SK-N-SH (cell line): ENCODE results near the gene ARID1B. TPM values are rescaled to one million over a fixed set of nuclear protein-coding genes. Genes with fewer than 3 reads are reported as not detected.

ENCODE experiments used
- CTCF ChIA-PET: fragments of 300-600, 350-600 bp; formaldehyde crosslinking; extraction: SDS; loops from one replicate; lab custom pipeline; 2021; lab: Yijun Ruan, JAX
- POLR2A ChIA-PET: fragments of 350-600 bp; sonication (Branson Sonifier 250); formaldehyde crosslinking; extraction: SDS; loops from one replicate; lab custom pipeline; 2020; ENCODE audit warnings: antibody characterized with exemption, inconsistent platforms; lab: Yijun Ruan, JAX
- DNase-seq: peaks from one replicate; pipeline ENCODE4 v3.0.0; 2012
- H2AFZ ChIP-seq: fragments of 200-600 bp; sonication (generic); 2 replicates; pipeline ENCODE4 v1.8.1; 2016; ENCODE audit warnings: antibody characterized with exemption, mild to moderate bottlenecking, low read depth
- H3F3A ChIP-seq: fragments of 200-600 bp; sonication (generic); replicated peaks from 2 replicates; pipeline ENCODE3; 2016; ENCODE audit warnings: antibody characterized with exemption, mild to moderate bottlenecking; ENCODE audit not compliant: insufficient read depth
- H3K27ac ChIP-seq, 2 experiments: fragments of 200-500 bp in 1 of 2; fragments of 200-600 bp in 1 of 2; sonication (Bioruptor generic) in 1 of 2; sonication (generic), shearing (Covaris generic) in 1 of 2; 2 replicates each; pipeline versions ENCODE4 v1.5.1 to v1.6.1; 2014 to 2016; ENCODE audit warnings: low read depth in 2 of 2, inconsistent platforms in 1 of 2, low read length in 1 of 2, mild to moderate bottlenecking in 1 of 2, mixed read lengths in 1 of 2
- H3K27me3 ChIP-seq: fragments of 200-600 bp; sonication (generic), shearing (Covaris generic); 2 replicates; pipeline ENCODE4 v1.6.1; 2016; ENCODE audit warnings: mixed run types; ENCODE audit not compliant: insufficient read depth
- H3K36me3 ChIP-seq, 2 experiments: fragments of 200-500 bp in 1 of 2; fragments of 200-600 bp in 1 of 2; sonication (Bioruptor generic) in 1 of 2; sonication (generic) in 1 of 2; replicated peaks in 1 of 2; 2 replicates each; pipeline versions ENCODE3 to v1.5.1; 2014 to 2016; ENCODE audit warnings: low read length in 1 of 2, mild to moderate bottlenecking in 1 of 2; ENCODE audit not compliant: insufficient read depth in 2 of 2, control insufficient read depth in 1 of 2
- H3K4me1 ChIP-seq, 2 experiments: fragments of 200-500 bp in 1 of 2; fragments of 200-600 bp in 1 of 2; sonication (Bioruptor generic) in 1 of 2; sonication (generic), shearing (Covaris generic) in 1 of 2; 2 replicates each; pipeline versions ENCODE4 v1.5.1 to v1.6.1; 2014 to 2016; ENCODE audit warnings: low read depth in 1 of 2, low read length in 1 of 2, mixed run types in 1 of 2; ENCODE audit not compliant: insufficient read depth in 2 of 2, control insufficient read depth in 1 of 2
- H3K4me2 ChIP-seq: fragments of 200-600 bp; sonication (generic), shearing (Covaris generic); 2 replicates; pipeline ENCODE4 v1.6.1; 2017; ENCODE audit warnings: mixed run types
- H3K4me3 ChIP-seq, 2 experiments: fragments of 200-500 bp in 1 of 2; fragments of 200-600 bp in 1 of 2; sonication (Bioruptor generic) in 1 of 2; sonication (generic), shearing (Covaris generic) in 1 of 2; 2 replicates each; pipeline versions ENCODE4 v1.5.1 to v1.8.1; 2014 to 2016; ENCODE audit warnings: low read depth in 2 of 2, inconsistent platforms in 1 of 2, low read length in 1 of 2, mild to moderate bottlenecking in 1 of 2, mixed read lengths in 1 of 2, moderate library complexity in 1 of 2
- H3K79me2 ChIP-seq: fragments of 200-600 bp; sonication (generic); 2 replicates; pipeline ENCODE4 v1.8.1; 2017; ENCODE audit warnings: mild to moderate bottlenecking; ENCODE audit not compliant: insufficient read depth
- H3K9ac ChIP-seq: fragments of 200-600 bp; sonication (generic); 2 replicates; pipeline ENCODE4 v1.6.1; 2017; ENCODE audit warnings: mixed run types
- H3K9me2 ChIP-seq: fragments of 200-600 bp; sonication (generic); 2 replicates; pipeline ENCODE4 v1.6.1; 2017; ENCODE audit warnings: mixed run types
- H3K9me3 ChIP-seq: fragments of 200-600 bp; sonication (generic); 2 replicates; pipeline ENCODE4 v1.6.1; 2017; ENCODE audit warnings: mixed run types, mild to moderate bottlenecking, moderate library complexity
- H4K20me1 ChIP-seq: fragments of 200-600 bp; sonication (generic); 2 replicates; pipeline ENCODE4 v1.6.1; 2017; ENCODE audit warnings: mild to moderate bottlenecking, mixed run types; ENCODE audit not compliant: insufficient read depth
- CHD2 ChIP-seq: fragments of 150-350 bp; IDR thresholded peaks from 2 replicates; pipeline ENCODE4 v1.6.1; 2018; ENCODE audit warnings: low read length; ENCODE audit not compliant: partially characterized antibody
- EP300 ChIP-seq, 2 experiments: IDR thresholded peaks; 2 replicates each; pipeline versions ENCODE4 v1.4.0 to v1.6.1; 2012; ENCODE audit warnings: borderline replicate concordance in 1 of 2, low read depth in 1 of 2, low read length in 1 of 2
- FOSL2 ChIP-seq: IDR thresholded peaks from 2 replicates; pipeline ENCODE4 v1.4.0; 2012; ENCODE audit warnings: low read depth, mild to moderate bottlenecking, moderate library complexity, borderline replicate concordance
- GABPA ChIP-seq: IDR thresholded peaks from 2 replicates; pipeline ENCODE4 v1.4.0; 2012; ENCODE audit warnings: low read depth, mild to moderate bottlenecking
- JUND ChIP-seq: IDR thresholded peaks from 2 replicates; pipeline ENCODE4 v1.4.0; 2012
- MEF2A ChIP-seq: IDR thresholded peaks from 2 replicates; pipeline ENCODE4 v1.4.0; 2012; ENCODE audit warnings: low read depth, borderline replicate concordance
- MXI1 ChIP-seq: IDR thresholded peaks from 2 replicates; pipeline ENCODE4 v1.6.1; 2012; ENCODE audit warnings: mild to moderate bottlenecking, low read depth, low read length, improper control_type of control experiment
- NRF1 ChIP-seq: IDR thresholded peaks from 2 replicates; pipeline ENCODE4 v1.6.1; 2012; ENCODE audit warnings: low read depth, mild to moderate bottlenecking, low read length
- RCOR1 ChIP-seq: fragments of 150-350 bp; IDR thresholded peaks from 2 replicates; pipeline ENCODE4 v1.6.1; 2017; ENCODE audit warnings: antibody characterized with exemption, low read length
- RFX5 ChIP-seq: IDR thresholded peaks from 2 replicates; pipeline ENCODE4 v1.6.1; 2012; ENCODE audit warnings: mild to moderate bottlenecking, improper control_type of control experiment, low read length
- RXRA ChIP-seq: IDR thresholded peaks from 2 replicates; pipeline ENCODE4 v1.4.0; 2012; ENCODE audit warnings: low read depth, mild to moderate bottlenecking, borderline replicate concordance
- SIN3A ChIP-seq: IDR thresholded peaks from 2 replicates; pipeline ENCODE4 v1.6.1; 2012; ENCODE audit warnings: low read depth, mild to moderate bottlenecking, low read length, moderate library complexity, borderline replicate concordance
- TEAD4 ChIP-seq: IDR thresholded peaks from 2 replicates; pipeline ENCODE4 v1.4.0; 2012; ENCODE audit warnings: mild to moderate bottlenecking, borderline replicate concordance; ENCODE audit not compliant: insufficient read depth
- YY1 ChIP-seq: IDR thresholded peaks from 2 replicates; pipeline ENCODE4 v1.4.0; 2012; ENCODE audit warnings: low read depth, mild to moderate bottlenecking
- WGBS: methylation state at CpG from one replicate; pipeline ENCODE4 v1.1.6; 2017; ENCODE audit warnings: low lambda C conversion rate; 5-methylcytosine and 5-hydroxymethylcytosine counted together
- polyA plus RNA-seq, 3 experiments: library from polyadenylated mRNA; depleted of rRNA; stranded (reverse); fragments of >200 nt; gene quantifications; 2 replicates each; pipeline ENCODE4 v1.2.3, GENCODE V29; 2012
- TF ChIP-seq, protein P1 (sequence below): IDR thresholded peaks from 2 replicates; pipeline ENCODE4 v1.6.1; 2012; ENCODE audit warnings: mild to moderate bottlenecking, low read depth, low read length, moderate library complexity
- TF ChIP-seq, protein P2 (sequence below): IDR thresholded peaks from 2 replicates; pipeline ENCODE4 v1.4.0; 2012; ENCODE audit warnings: low read depth, borderline replicate concordance
- TF ChIP-seq, protein P3 (sequence below): fragments of 150-350 bp; IDR thresholded peaks from 2 replicates; pipeline ENCODE4 v1.6.1; 2016; ENCODE audit warnings: mild to moderate bottlenecking, low read depth, low read length
- TF ChIP-seq, protein P4 (sequence below): IDR thresholded peaks from 2 replicates; pipeline ENCODE4 v1.4.0; 2012; ENCODE audit warnings: low read depth, borderline replicate concordance
- TF ChIP-seq, protein P5 (sequence below): fragments of 150-350 bp; IDR thresholded peaks from 2 replicates; pipeline ENCODE4 v1.6.1; 2017; ENCODE audit warnings: antibody characterized with exemption, low read length, low read depth, borderline replicate concordance
- TF ChIP-seq, protein P6 (sequence below): IDR thresholded peaks from 2 replicates; pipeline ENCODE4 v1.4.0; 2012; ENCODE audit warnings: low read depth

ARID1B gene
- polyA plus RNA-seq, 1 of the 3 experiments (the other 2 are of a cell fraction): 13.6 TPM

DNA sequence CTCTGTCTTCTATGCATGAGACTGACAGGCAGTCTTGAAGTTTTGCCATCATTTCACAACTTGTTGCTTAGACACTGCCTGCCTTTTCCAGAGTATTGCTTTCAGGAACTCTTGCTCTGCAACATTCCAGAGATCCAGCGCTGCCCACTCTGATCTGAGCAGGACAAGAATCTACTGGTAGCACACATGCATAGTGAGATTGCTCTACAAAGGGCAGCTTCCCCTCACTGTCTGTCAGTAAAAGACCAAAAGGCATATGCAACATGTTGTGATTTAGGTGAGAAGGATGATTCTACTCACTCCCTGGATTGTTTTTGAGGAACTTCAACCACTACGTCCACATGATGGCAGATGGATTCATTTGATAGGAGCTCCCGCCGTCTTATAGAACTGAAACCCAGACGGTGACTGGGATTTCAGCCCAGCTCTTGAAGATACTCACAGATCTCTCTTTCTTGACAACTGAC, 259.1 kb downstream of the ARID1B start:
- H3K4me1 ChIP-seq: peaks cover 11 to 23% of the 10 kb centered on the region in 2 experiments; a peak in 3 of 4 replicates
- WGBS: 100% methylated on average over 5 of the region's 5 CpGs
- H3K9ac ChIP-seq: no peak overlapping the region
- no peaks in the 10 kb centered on the region for H3K27me3 ChIP-seq
- H3K36me3 ChIP-seq: peaks cover 0 to 3% of the 10 kb centered on the region in 2 experiments
- H3K4me3 ChIP-seq: no peak overlapping the region
- TF ChIP-seq SIN3A (no peak), MXI1 (no peak), RCOR1 (no peak), YY1 (no peak), NRF1 (no peak), MEF2A (no peak), TEAD4 (no peak), JUND (no peak), GABPA (no peak), FOSL2 (no peak), RFX5 (no peak), CHD2 (no peak), RXRA (no peak), EP300 (IDR thresholded peaks at IDR 0.05; ENCODE audit: borderline replicate concordance in 1 of 2, low read depth in 1 of 2, low read length in 1 of 2) (no peak)
- TF ChIP-seq, protein P1, sequence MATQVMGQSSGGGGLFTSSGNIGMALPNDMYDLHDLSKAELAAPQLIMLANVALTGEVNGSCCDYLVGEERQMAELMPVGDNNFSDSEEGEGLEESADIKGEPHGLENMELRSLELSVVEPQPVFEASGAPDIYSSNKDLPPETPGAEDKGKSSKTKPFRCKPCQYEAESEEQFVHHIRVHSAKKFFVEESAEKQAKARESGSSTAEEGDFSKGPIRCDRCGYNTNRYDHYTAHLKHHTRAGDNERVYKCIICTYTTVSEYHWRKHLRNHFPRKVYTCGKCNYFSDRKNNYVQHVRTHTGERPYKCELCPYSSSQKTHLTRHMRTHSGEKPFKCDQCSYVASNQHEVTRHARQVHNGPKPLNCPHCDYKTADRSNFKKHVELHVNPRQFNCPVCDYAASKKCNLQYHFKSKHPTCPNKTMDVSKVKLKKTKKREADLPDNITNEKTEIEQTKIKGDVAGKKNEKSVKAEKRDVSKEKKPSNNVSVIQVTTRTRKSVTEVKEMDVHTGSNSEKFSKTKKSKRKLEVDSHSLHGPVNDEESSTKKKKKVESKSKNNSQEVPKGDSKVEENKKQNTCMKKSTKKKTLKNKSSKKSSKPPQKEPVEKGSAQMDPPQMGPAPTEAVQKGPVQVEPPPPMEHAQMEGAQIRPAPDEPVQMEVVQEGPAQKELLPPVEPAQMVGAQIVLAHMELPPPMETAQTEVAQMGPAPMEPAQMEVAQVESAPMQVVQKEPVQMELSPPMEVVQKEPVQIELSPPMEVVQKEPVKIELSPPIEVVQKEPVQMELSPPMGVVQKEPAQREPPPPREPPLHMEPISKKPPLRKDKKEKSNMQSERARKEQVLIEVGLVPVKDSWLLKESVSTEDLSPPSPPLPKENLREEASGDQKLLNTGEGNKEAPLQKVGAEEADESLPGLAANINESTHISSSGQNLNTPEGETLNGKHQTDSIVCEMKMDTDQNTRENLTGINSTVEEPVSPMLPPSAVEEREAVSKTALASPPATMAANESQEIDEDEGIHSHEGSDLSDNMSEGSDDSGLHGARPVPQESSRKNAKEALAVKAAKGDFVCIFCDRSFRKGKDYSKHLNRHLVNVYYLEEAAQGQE: no peak
- TF ChIP-seq, protein P2, sequence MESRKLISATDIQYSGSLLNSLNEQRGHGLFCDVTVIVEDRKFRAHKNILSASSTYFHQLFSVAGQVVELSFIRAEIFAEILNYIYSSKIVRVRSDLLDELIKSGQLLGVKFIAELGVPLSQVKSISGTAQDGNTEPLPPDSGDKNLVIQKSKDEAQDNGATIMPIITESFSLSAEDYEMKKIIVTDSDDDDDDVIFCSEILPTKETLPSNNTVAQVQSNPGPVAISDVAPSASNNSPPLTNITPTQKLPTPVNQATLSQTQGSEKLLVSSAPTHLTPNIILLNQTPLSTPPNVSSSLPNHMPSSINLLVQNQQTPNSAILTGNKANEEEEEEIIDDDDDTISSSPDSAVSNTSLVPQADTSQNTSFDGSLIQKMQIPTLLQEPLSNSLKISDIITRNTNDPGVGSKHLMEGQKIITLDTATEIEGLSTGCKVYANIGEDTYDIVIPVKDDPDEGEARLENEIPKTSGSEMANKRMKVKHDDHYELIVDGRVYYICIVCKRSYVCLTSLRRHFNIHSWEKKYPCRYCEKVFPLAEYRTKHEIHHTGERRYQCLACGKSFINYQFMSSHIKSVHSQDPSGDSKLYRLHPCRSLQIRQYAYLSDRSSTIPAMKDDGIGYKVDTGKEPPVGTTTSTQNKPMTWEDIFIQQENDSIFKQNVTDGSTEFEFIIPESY: no peak
- TF ChIP-seq, protein P3, sequence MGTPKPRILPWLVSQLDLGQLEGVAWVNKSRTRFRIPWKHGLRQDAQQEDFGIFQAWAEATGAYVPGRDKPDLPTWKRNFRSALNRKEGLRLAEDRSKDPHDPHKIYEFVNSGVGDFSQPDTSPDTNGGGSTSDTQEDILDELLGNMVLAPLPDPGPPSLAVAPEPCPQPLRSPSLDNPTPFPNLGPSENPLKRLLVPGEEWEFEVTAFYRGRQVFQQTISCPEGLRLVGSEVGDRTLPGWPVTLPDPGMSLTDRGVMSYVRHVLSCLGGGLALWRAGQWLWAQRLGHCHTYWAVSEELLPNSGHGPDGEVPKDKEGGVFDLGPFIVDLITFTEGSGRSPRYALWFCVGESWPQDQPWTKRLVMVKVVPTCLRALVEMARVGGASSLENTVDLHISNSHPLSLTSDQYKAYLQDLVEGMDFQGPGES: no peak
- TF ChIP-seq, protein P4, sequence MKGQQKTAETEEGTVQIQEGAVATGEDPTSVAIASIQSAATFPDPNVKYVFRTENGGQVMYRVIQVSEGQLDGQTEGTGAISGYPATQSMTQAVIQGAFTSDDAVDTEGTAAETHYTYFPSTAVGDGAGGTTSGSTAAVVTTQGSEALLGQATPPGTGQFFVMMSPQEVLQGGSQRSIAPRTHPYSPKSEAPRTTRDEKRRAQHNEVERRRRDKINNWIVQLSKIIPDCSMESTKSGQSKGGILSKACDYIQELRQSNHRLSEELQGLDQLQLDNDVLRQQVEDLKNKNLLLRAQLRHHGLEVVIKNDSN: no peak
- TF ChIP-seq, protein P5, sequence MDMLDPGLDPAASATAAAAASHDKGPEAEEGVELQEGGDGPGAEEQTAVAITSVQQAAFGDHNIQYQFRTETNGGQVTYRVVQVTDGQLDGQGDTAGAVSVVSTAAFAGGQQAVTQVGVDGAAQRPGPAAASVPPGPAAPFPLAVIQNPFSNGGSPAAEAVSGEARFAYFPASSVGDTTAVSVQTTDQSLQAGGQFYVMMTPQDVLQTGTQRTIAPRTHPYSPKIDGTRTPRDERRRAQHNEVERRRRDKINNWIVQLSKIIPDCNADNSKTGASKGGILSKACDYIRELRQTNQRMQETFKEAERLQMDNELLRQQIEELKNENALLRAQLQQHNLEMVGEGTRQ: no peak
- TF ChIP-seq, protein P6, sequence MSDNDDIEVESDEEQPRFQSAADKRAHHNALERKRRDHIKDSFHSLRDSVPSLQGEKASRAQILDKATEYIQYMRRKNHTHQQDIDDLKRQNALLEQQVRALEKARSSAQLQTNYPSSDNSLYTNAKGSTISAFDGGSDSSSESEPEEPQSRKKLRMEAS: no peak
- H3K27ac ChIP-seq: no peak overlapping the region
- POLR2A ChIA-PET: no interaction called here
- no peaks in the 10 kb centered on the region for H3K9me2 ChIP-seq
- H2AFZ ChIP-seq: no peak overlapping the region
- no peaks in the 10 kb centered on the region for H3K9me3 ChIP-seq
- CTCF ChIA-PET: interaction anchor here (1.3 to 2.6 kb wide), 4 partner anchors 10 to 148 kb away, joined by 3 to 17 read pairs (median 7); no protein-coding TSS in a partner anchor
- H3K79me2 ChIP-seq: peaks cover 59% of the 10 kb centered on the region
- DNase-seq: no peak
- H3K4me2 ChIP-seq: no peak overlapping the region
- peaks cover 11% of the 10 kb centered on the region for H3F3A ChIP-seq
- H4K20me1 ChIP-seq: no peaks in the 10 kb centered on the region; the same call in 1 of the 2 replicates
